ENCODE results near the gene THSD4. TPM values are rescaled to one million over a fixed set of nuclear protein-coding genes. Genes with fewer than 3 reads are reported as not detected.

The THSD4 gene
- total and polyA plus RNA-seq, 2 of the 8 experiments (the other 6 are each of a cell fraction or from before 2014, with no cell fraction given) = 2.5 to 6.2 TPM

GRCh38 chr15:71473751-71474150, 358.5 kb downstream of the THSD4 start:
- Histone ChIP-seq H3K79me2 (ENCODE audit: control insufficient read depth in 1 of 2, insufficient read depth in 2 of 2, low read length in 2 of 2) (no peaks in the 10 kb centered on the region), H3K4me2 (ENCODE audit: insufficient read depth in 1 of 2, low read depth in 2 of 2, low read length in 2 of 2) (no peak overlapping the region), H3K79me1 (ENCODE audit: low read depth, low read length) (no peaks in the 10 kb centered on the region), H4K8ac (ENCODE audit: extremely low read depth, insufficient read depth, low read length) (no peak overlapping the region), H2BK12ac (ENCODE audit: low read depth, low read length) (no peak overlapping the region), H3K36me3 (ENCODE audit: control insufficient read depth in 2 of 4, insufficient read depth in 4 of 4, low read length in 3 of 4) (no peaks in the 10 kb centered on the region), H2BK5ac (ENCODE audit: low read depth, low read length) (no peak overlapping the region), H3K4me3 (ENCODE audit: extremely low read depth in 1 of 4, insufficient read depth in 2 of 4, low read depth in 3 of 4, low read length in 4 of 4) (no peak overlapping the region), H3K27me3 (replicated peaks in 1 of 4; ENCODE audit: control insufficient read depth in 3 of 4, extremely low read depth in 1 of 4, insufficient read depth in 3 of 4, low read length in 3 of 4) (no peaks in the 10 kb centered on the region), H4K91ac (replicated peaks; ENCODE audit: insufficient read length, low read length) (no peak overlapping the region), H2BK15ac (ENCODE audit: low read length) (no peak overlapping the region), H3K56ac (replicated peaks; ENCODE audit: insufficient read length, low read depth, low read length) (no peak overlapping the region), H4K5ac (ENCODE audit: insufficient read length, low read depth, low read length) (no peak overlapping the region), H4K20me1 (replicated peaks in 1 of 2; ENCODE audit: control insufficient read depth in 1 of 2, insufficient read depth in 2 of 2, low read length in 2 of 2) (no peaks in the 10 kb centered on the region), H3K9ac (replicated peaks in 1 of 4; ENCODE audit: extremely low read depth in 1 of 4, low read depth in 3 of 4, low read length in 3 of 4) (no peak overlapping the region), H2AK5ac (ENCODE audit: low read depth, low read length) (no peak overlapping the region), H2AFZ (ENCODE audit: low read length) (no peak overlapping the region), H3K4me1 (replicated peaks in 1 of 4; ENCODE audit: control insufficient read depth in 3 of 4, insufficient read depth in 4 of 4, low read length in 3 of 4) (no peaks in the 10 kb centered on the region), H3K14ac (ENCODE audit: insufficient read length) (no peak overlapping the region), H3K18ac (ENCODE audit: extremely low read depth, low read length) (no peak overlapping the region), H3K4ac (replicated peaks; ENCODE audit: insufficient read length, low read depth, low read length) (no peak overlapping the region), H3K9me3 (ENCODE audit: insufficient read depth in 2 of 2, low read depth in 1 of 2, low read length in 1 of 2) (no peaks in the 10 kb centered on the region), H3K23ac (ENCODE audit: insufficient read length) (no peak overlapping the region), H2BK120ac (replicated peaks; ENCODE audit: low read depth, low read length) (no peak overlapping the region), H3K23me2 (ENCODE audit: low read depth, low read length) (no peaks in the 10 kb centered on the region), H3K27ac (ENCODE audit: low read depth, low read length) (no peak overlapping the region), H2BK20ac (ENCODE audit: low read length) (no peak overlapping the region)
- DNase-seq (ENCODE audit: low read depth in 1 of 2, low spot score in 2 of 2) (no peak), FAIRE-seq (no peak)
- CTCF ChIA-PET (ENCODE audit: partially characterized antibody) = interaction anchor here (1.0 kb wide), 1 partner anchor 60 kb away, joined by 3 read pairs; no protein-coding TSS in a partner anchor
- POLR2A ChIA-PET (ENCODE audit: partially characterized antibody) = no interaction called here
- WGBS, 2 experiments (ENCODE audit: extremely low coverage in 1 of 2, insufficient coverage in 1 of 2, insufficient read length in 1 of 2, insufficient replicate concordance in 2 of 2, low coverage in 1 of 2, low lambda C conversion rate in 2 of 2, missing lambda C conversion rate in 1 of 2) = 78% methylated on average over 3 of the region's 3 CpGs; no CpG with 5 or more reads in 1 of the 2 experiments
- no peak for TF ChIP-seq SP4 (IDR thresholded peaks at IDR 0.05; ENCODE audit: low read length)
- no peak for TF ChIP-seq E2F6 (IDR thresholded peaks at IDR 0.05)
- TF ChIP-seq RXRA (IDR thresholded peaks at IDR 0.05; ENCODE audit: insufficient read depth, low read depth, low read length) = no peak
- no peak for TF ChIP-seq ATF2 (IDR thresholded peaks at IDR 0.05; ENCODE audit: low read length)
- no peak for TF ChIP-seq CBX5 (IDR thresholded peaks at IDR 0.05; ENCODE audit: low read depth, low read length)
- no peak for TF ChIP-seq YY1 (IDR thresholded peaks at IDR 0.05; ENCODE audit: low read depth, low read length)
- no peak for TF ChIP-seq KDM4A (IDR thresholded peaks at IDR 0.05; ENCODE audit: low read depth, low read length, severe bottlenecking)
- TF ChIP-seq NRF1 (IDR thresholded peaks at IDR 0.05; ENCODE audit: low read depth, low read length) = no peak
- TF ChIP-seq KDM1A (IDR thresholded peaks at IDR 0.05; ENCODE audit: borderline replicate concordance, low read length) = no peak
- no peak for TF ChIP-seq RAD21 (IDR thresholded peaks at IDR 0.05 in 1 of 2, conservative IDR thresholded peaks at IDR 0.05 in 1 of 2; ENCODE audit: low read depth in 2 of 2, low read length in 2 of 2)
- TF ChIP-seq EGR1 (IDR thresholded peaks at IDR 0.05; ENCODE audit: borderline replicate concordance, low read depth, low read length) = no peak
- TF ChIP-seq JUND (IDR thresholded peaks at IDR 0.05; ENCODE audit: low read length) = no peak

All from H1 (cell line).